ENCODE results near the gene ARFGAP2.

GRCh38 chr11:47137476-47137875 lies 39.2 kb downstream of the ARFGAP2 start:
- no peak for TF ChIP-seq CTCF (IDR thresholded peaks at IDR 0.05)
- TF ChIP-seq POLR2A (IDR thresholded peaks at IDR 0.05), result no peak
- TF ChIP-seq EP300 (IDR thresholded peaks at IDR 0.05), result no peak
